ENCODE data around the gene GNG7.
"Not testable (repeated sequence)": the region's sequence is repeated elsewhere in the genome, so short reads cannot be mapped to it uniquely, and the experiment has no call there.

GRCh38 chr19:2605889-2606288 lies 96.6 kb downstream of the GNG7 start:
- not testable (repeated sequence) for TF ChIP-seq POLR2AphosphoS5 (IDR thresholded peaks at IDR 0.05; ENCODE audit: low read depth, low read length); POLR2A (IDR thresholded peaks at IDR 0.05; ENCODE audit: low read depth, low read length); TAF1 (IDR thresholded peaks at IDR 0.05; ENCODE audit: borderline replicate concordance, low read depth, low read length)
